Keratinocyte (primary cell): ENCODE measurements around the gene CLEC2D. TPM values are rescaled to one million over a fixed set of nuclear protein-coding genes. Genes with fewer than 3 reads are reported as not detected.

Experiments
- DNase-seq: peaks from one replicate; pipeline ENCODE4 v3.0.0-alpha.2; 2011; ENCODE audit warnings: low read depth, missing footprints, low spot score
- FAIRE-seq: peaks from 2 replicates; lab custom pipeline; 2011; peaks lifted over from hg19 to GRCh38; lab: Jason Lieb, UNC
- H2AFZ ChIP-seq: 2 replicates; pipeline ENCODE4 v1.6.0; 2012; ENCODE audit warnings: low read length, control low read depth, inconsistent platforms; ENCODE audit not compliant: control insufficient read depth
- H3K27ac ChIP-seq: 2 replicates; pipeline ENCODE4 v1.5.1; 2011; ENCODE audit warnings: low read length; ENCODE audit not compliant: control insufficient read depth, insufficient read depth
- H3K27me3 ChIP-seq: 3 replicates; pipeline ENCODE4 v1.6.0; 2011; ENCODE audit warnings: low read length; ENCODE audit not compliant: control insufficient read depth, insufficient read depth; ENCODE audit errors: extremely low read depth
- H3K36me3 ChIP-seq, 2 experiments: 2 replicates in 1 of 2; 3 replicates in 1 of 2; pipeline ENCODE4 v1.5.1; 2011; ENCODE audit warnings: low read length in 2 of 2, mild to moderate bottlenecking in 1 of 2; ENCODE audit not compliant: control insufficient read depth in 2 of 2, insufficient read depth in 2 of 2; ENCODE audit errors: extremely low read depth in 1 of 2
- H3K4me1 ChIP-seq: 3 replicates; pipeline ENCODE4 v1.5.1; 2011; ENCODE audit warnings: low read length; ENCODE audit not compliant: control insufficient read depth, insufficient read depth; ENCODE audit errors: extremely low read depth
- H3K4me2 ChIP-seq: 3 replicates; pipeline ENCODE4 v1.6.0; 2011; ENCODE audit warnings: low read depth, low read length; ENCODE audit not compliant: control insufficient read depth, insufficient read depth; ENCODE audit errors: extremely low read depth
- H3K4me3 ChIP-seq, 3 experiments: fragments of 200-600 bp in 1 of 3; sonication (generic) in 1 of 3; 2 replicates in 2 of 3; 3 replicates in 1 of 3; pipeline ENCODE4 v1.5.1; 2011 to 2016; ENCODE audit warnings: low read length in 3 of 3, mild to moderate bottlenecking in 3 of 3, control low read depth in 2 of 3, inconsistent platforms in 1 of 3, low read depth in 1 of 3, mixed read lengths in 1 of 3, mixed run types in 1 of 3, moderate library complexity in 1 of 3; ENCODE audit not compliant: control insufficient read depth in 2 of 3, insufficient read depth in 2 of 3; ENCODE audit errors: extremely low read depth in 1 of 3
- H3K79me2 ChIP-seq: 2 replicates; pipeline ENCODE4 v1.6.0; 2012; ENCODE audit warnings: low read length; ENCODE audit not compliant: control insufficient read depth, insufficient read depth
- H3K9ac ChIP-seq: 3 replicates; pipeline ENCODE4 v1.6.0; 2011; ENCODE audit warnings: low read length; ENCODE audit not compliant: control insufficient read depth, insufficient read depth; ENCODE audit errors: extremely low read depth
- H3K9me1 ChIP-seq: 3 replicates; pipeline ENCODE4 v1.6.0; 2011; ENCODE audit warnings: low read length; ENCODE audit not compliant: control insufficient read depth, insufficient read depth; ENCODE audit errors: extremely low read depth
- H3K9me3 ChIP-seq: 2 replicates; pipeline ENCODE4 v1.5.1; 2012; ENCODE audit warnings: low read depth, low read length; ENCODE audit not compliant: control insufficient read depth
- H4K20me1 ChIP-seq: 3 replicates; pipeline ENCODE4 v1.6.0; 2011; ENCODE audit warnings: low read length; ENCODE audit not compliant: control insufficient read depth, insufficient read depth; ENCODE audit errors: extremely low read depth
- CTCF ChIP-seq, 3 experiments: IDR thresholded peaks in 1 of 3; conservative IDR thresholded peaks in 1 of 3; optimal IDR thresholded peaks in 1 of 3; 2 replicates in 2 of 3; 3 replicates in 1 of 3; pipeline versions ENCODE3 to v1.5.1; 2011; ENCODE audit warnings: low read length in 3 of 3, mild to moderate bottlenecking in 3 of 3, moderate library complexity in 2 of 3, control low read depth in 1 of 3, inconsistent platforms in 1 of 3; ENCODE audit not compliant: insufficient read depth in 2 of 3; ENCODE audit errors: extremely low read depth in 1 of 3
- EZH2 ChIP-seq: IDR thresholded peaks from one replicate; pipeline ENCODE4 v1.6.1; 2012; ENCODE audit warnings: inconsistent platforms, mild to moderate bottlenecking, low read length, moderate library complexity
- dilution Hi-C: fragments of 300-500 bp; cut with MboI; formaldehyde crosslinking; loops from one replicate; pipeline ENCODE4 v1.7.0; 2020; ENCODE audit warnings: low sequenced_read_pairs; ENCODE audit not compliant: extremely low pct_ligation_motif_present
- polyA plus RNA-seq, 5 experiments: library from polyadenylated mRNA; depleted of rRNA in 3 of 5; stranded (reverse) in 3 of 5; stranded (forward) in 1 of 5; unstranded in 1 of 5; fragments of >200 nt; gene quantifications; 1 replicate in 1 of 5; 2 replicates in 3 of 5; 3 replicates in 1 of 5; pipeline versions ENCODE4 v1.2.1 to v1.2.3, GENCODE V29; 2011 to 2012; ENCODE audit warnings: missing spikeins in 2 of 5, low read depth in 1 of 5, low replicate concordance in 1 of 5

Gene CLEC2D
- polyA plus RNA-seq, 1 donor (not counting 4 experiments of a cell fraction or from before 2014, with no cell fraction given), result 2.3 TPM

- FAIRE-seq (no peak), DNase-seq (no peak)
- H3K79me2 ChIP-seq, result no peaks in the 10 kb centered on the region
- no peak overlapping the region for H3K27ac ChIP-seq
- dilution Hi-C loops, result no loop called here
- H3K36me3 ChIP-seq, result no peaks in the 10 kb centered on the region
- H3K4me2 ChIP-seq, result no peak overlapping the region
- H3K9ac ChIP-seq, result no peak overlapping the region
- no peaks in the 10 kb centered on the region for H4K20me1 ChIP-seq
- no peaks in the 10 kb centered on the region for H3K4me1 ChIP-seq
- no peaks in the 10 kb centered on the region for H3K9me3 ChIP-seq
- H2AFZ ChIP-seq, result no peak overlapping the region
- no peaks in the 10 kb centered on the region for H3K27me3 ChIP-seq
- no peaks in the 10 kb centered on the region for H3K9me1 ChIP-seq
- H3K4me3 ChIP-seq, result no peak overlapping the region
- TF ChIP-seq EZH2 (no peak), CTCF (optimal IDR thresholded peaks at IDR 0.05 in 1 of 3, IDR thresholded peaks at IDR 0.05 in 1 of 3, conservative IDR thresholded peaks at IDR 0.05 in 1 of 3; ENCODE audit: extremely low read depth in 1 of 3, insufficient read depth in 2 of 3, low read length in 3 of 3) (no peak)
Measured at GRCh38 chr12:9731393-9731792, 61.9 kb downstream of the CLEC2D start.

GRCh38 chr12:9731797-9732196 lies 62.3 kb downstream of the CLEC2D start:
- Histone ChIP-seq H3K9me3 (no peaks in the 10 kb centered on the region), H4K20me1 (no peaks in the 10 kb centered on the region), H2AFZ (peak overlapping the region; percentile 10), H3K9ac (no peak overlapping the region), H3K27ac (no peak overlapping the region), H3K36me3 (no peaks in the 10 kb centered on the region), H3K4me2 (no peak overlapping the region), H3K79me2 (no peaks in the 10 kb centered on the region), H3K27me3 (no peaks in the 10 kb centered on the region), H3K9me1 (no peaks in the 10 kb centered on the region), H3K4me1 (no peaks in the 10 kb centered on the region), H3K4me3 (no peak overlapping the region)
- dilution Hi-C loops, result no loop called here
- FAIRE-seq (no peak), DNase-seq (no peak)
- TF ChIP-seq EZH2 (no peak), CTCF (optimal IDR thresholded peaks at IDR 0.05 in 1 of 3, IDR thresholded peaks at IDR 0.05 in 1 of 3, conservative IDR thresholded peaks at IDR 0.05 in 1 of 3; ENCODE audit: extremely low read depth in 1 of 3, insufficient read depth in 2 of 3, low read length in 3 of 3) (no peak)
